HepG2 (cell line): ENCODE results near the gene LNX2. TPM values are rescaled to one million over a fixed set of nuclear protein-coding genes. Genes with fewer than 3 reads are reported as not detected.

Experiments
- ATF5 ChIP-seq: sonication (generic); formaldehyde crosslinking; IDR thresholded peaks from 2 replicates; pipeline ENCODE4 v1.4.0; 2020; ENCODE audit warnings: mild to moderate bottlenecking, low read depth, missing genetic modification reagents
- ATRX ChIP-seq: sonication (generic); formaldehyde crosslinking; IDR thresholded peaks from 2 replicates; pipeline ENCODE4 v1.4.0; 2020; ENCODE audit warnings: missing genetic modification reagents, borderline replicate concordance
- BCLAF1 ChIP-seq: fragments of 450-650 bp; IDR thresholded peaks from 2 replicates; pipeline ENCODE4 v1.6.1; 2017; ENCODE audit warnings: mild to moderate bottlenecking
- CEBPB ChIP-seq: IDR thresholded peaks from 2 replicates; pipeline ENCODE4 v1.6.1; 2011; ENCODE audit warnings: low read depth, low read length, improper control_type of control experiment, borderline replicate concordance
- CENPX ChIP-seq: sonication (generic); formaldehyde crosslinking; IDR thresholded peaks from 2 replicates; pipeline ENCODE4 v1.9.0; 2021; ENCODE audit warnings: mild to moderate bottlenecking, missing genetic modification reagents, moderate library complexity
- FOXA3 ChIP-seq: IDR thresholded peaks from 2 replicates; pipeline ENCODE4 v1.6.1; 2016; ENCODE audit warnings: missing genetic modification reagents, missing compliant biosample characterization
- FOXJ3 ChIP-seq: sonication (generic); formaldehyde crosslinking; IDR thresholded peaks from 2 replicates; pipeline ENCODE4 v1.4.0; 2020; ENCODE audit warnings: missing genetic modification reagents, mild to moderate bottlenecking, borderline replicate concordance
- HMG20A ChIP-seq: IDR thresholded peaks from 2 replicates; pipeline ENCODE4 v1.6.1; 2016; ENCODE audit warnings: borderline replicate concordance
- HNF1A ChIP-seq, 2 experiments: sonication (generic) in 1 of 2; formaldehyde crosslinking in 1 of 2; IDR thresholded peaks; 2 replicates each; pipeline versions ENCODE4 v1.4.0 to v1.6.1; 2016 to 2020; ENCODE audit warnings: borderline replicate concordance in 1 of 2, low read depth in 1 of 2, mild to moderate bottlenecking in 1 of 2, missing genetic modification reagents in 1 of 2
- IKZF4 ChIP-seq: sonication (generic); formaldehyde crosslinking; IDR thresholded peaks from 2 replicates; pipeline ENCODE4 v1.5.1; 2020; ENCODE audit warnings: borderline replicate concordance, mild to moderate bottlenecking, low read depth, missing genetic modification reagents; ENCODE audit errors: not compliant biosample characterization
- JUNB ChIP-seq: sonication (generic); formaldehyde crosslinking; IDR thresholded peaks from 2 replicates; pipeline ENCODE4 v1.8.0; 2022; ENCODE audit warnings: missing genetic modification reagents, mild to moderate bottlenecking, borderline replicate concordance
- KLF11 ChIP-seq: IDR thresholded peaks from 2 replicates; pipeline ENCODE4 v1.6.1; 2016; ENCODE audit warnings: missing compliant biosample characterization
- MIER2 ChIP-seq: IDR thresholded peaks from 2 replicates; pipeline ENCODE4 v1.6.1; 2016; ENCODE audit warnings: missing biosample characterization, missing genetic modification reagents
- MXI1 ChIP-seq: IDR thresholded peaks from 3 replicates; pipeline ENCODE4 v1.6.1; 2012; ENCODE audit warnings: low read depth, low read length, inconsistent platforms, borderline replicate concordance
- PLRG1 ChIP-seq: fragments of 450-650 bp; conservative IDR thresholded peaks from 2 replicates; pipeline ENCODE4 v1.6.1; 2016
- TMF1 ChIP-seq: sonication (generic); formaldehyde crosslinking; IDR thresholded peaks from 2 replicates; pipeline ENCODE4 v1.8.1; 2022; ENCODE audit warnings: low read depth, missing genetic modification reagents
- XRCC5 ChIP-seq: fragments of 200-400 bp; formaldehyde crosslinking; optimal IDR thresholded peaks from 2 replicates; pipeline ENCODE3; 2017; ENCODE audit warnings: mild to moderate bottlenecking, low read length
- ZNF747 ChIP-seq: sonication (generic); formaldehyde crosslinking; IDR thresholded peaks from 2 replicates; pipeline ENCODE4 v1.8.1; 2023; ENCODE audit warnings: missing genetic modification reagents, mild to moderate bottlenecking, borderline replicate concordance
- ZNF800 ChIP-seq: sonication (generic); formaldehyde crosslinking; IDR thresholded peaks from 2 replicates; pipeline ENCODE4 v1.4.0; 2020; ENCODE audit warnings: missing genetic modification reagents
- polyA plus RNA-seq, 8 experiments: library from polyadenylated mRNA; depleted of rRNA in 3 of 8; stranded (reverse) in 7 of 8; unstranded in 1 of 8; fragments of >200 nt; fragmentation: Illumina TruSeq in 4 of 8; extraction: Trizol in 4 of 8; gene quantifications; 2 replicates each; pipeline versions ENCODE4 v1.2.1 to v1.2.3, GENCODE V29; 2011 to 2016; ENCODE audit warnings: low read depth in 4 of 8, missing spikeins in 1 of 8, mixed read lengths in 1 of 8; ENCODE audit not compliant: insufficient read depth in 1 of 8
- total RNA-seq, 5 experiments: library from RNA; depleted of rRNA; stranded (reverse); fragments of >200 nt; fragmentation: Illumina TruSeq; extraction: Trizol; gene quantifications; 2 replicates each; pipeline ENCODE4 v1.2.3, GENCODE V29; 2016; ENCODE audit warnings: low read depth in 1 of 5

Gene LNX2
- total and polyA plus RNA-seq, 2 of the 13 experiments (the other 11 are each of a cell fraction or from before 2014, with no cell fraction given): 9.2 to 9.7 TPM

- TF ChIP-seq BCLAF1 (no peak), FOXA3 (CRISPR knock-in tag) (peak; percentile 77), ATRX (CRISPR knock-in tag) (no peak), IKZF4 (no peak), TMF1 (no peak), JUNB (CRISPR knock-in tag) (no peak), ZNF747 (no peak), PLRG1 (no peak), XRCC5 (no peak), CENPX (no peak), HMG20A (CRISPR knock-in tag) (peak; percentile 85; the same call in 1 of the 2 replicates), ATF5 (CRISPR knock-in tag) (no peak), KLF11 (CRISPR knock-in tag) (no peak), CEBPB (no peak), ZNF800 (peak; percentile 43; the same call in 1 of the 2 replicates), HNF1A (IDR thresholded peaks at IDR 0.05; ENCODE audit: low read depth) (peak; percentile 28; the same call in 1 of the 2 replicates), HNF1A (CRISPR knock-in tag; IDR thresholded peaks at IDR 0.05; ENCODE audit: borderline replicate concordance) (no peak), FOXJ3 (CRISPR knock-in tag) (peak; percentile 65; the same call in 1 of the 2 replicates), MXI1 (0 out of 3 replicates have a peak, but pooled peaks have one; percentile 13), MIER2 (CRISPR knock-in tag) (0 out of 2 replicates have a peak, but pooled peaks have one; percentile 14)
Observed at GRCh38 chr13:27641711-27642502, 21.6 kb upstream of the LNX2 start (continued).
